KMS-11 (cell line): Measurements from ENCODE around the gene KRT78.

Experiments
- H2AFZ ChIP-seq: fragments of 200-600 bp; sonication (generic); 2 replicates; pipeline ENCODE4 v1.6.1; 2016; ENCODE audit warnings: antibody characterized with exemption, mixed run types, low read depth
- H3K27ac ChIP-seq: fragments of 200-600 bp; sonication (generic); 2 replicates; pipeline ENCODE4 v1.6.1; 2016; ENCODE audit warnings: mild to moderate bottlenecking, mixed run types
- H3K27me3 ChIP-seq: fragments of 200-600 bp; sonication (generic); 2 replicates; pipeline ENCODE4 v1.6.1; 2017; ENCODE audit warnings: mild to moderate bottlenecking, low read depth, mixed run types, moderate library complexity; ENCODE audit not compliant: insufficient read depth
- H3K36me3 ChIP-seq: fragments of 200-600 bp; sonication (generic); 2 replicates; pipeline ENCODE4 v1.6.1; 2017; ENCODE audit warnings: mild to moderate bottlenecking, mixed run types; ENCODE audit not compliant: insufficient read depth
- H3K4me1 ChIP-seq: fragments of 200-600 bp; sonication (generic); 2 replicates; pipeline ENCODE4 v1.6.1; 2016; ENCODE audit warnings: mild to moderate bottlenecking, low read depth, mixed run types; ENCODE audit not compliant: poor library complexity, severe bottlenecking
- H3K4me2 ChIP-seq: fragments of 200-600 bp; sonication (generic); 2 replicates; pipeline ENCODE4 v1.7.0; 2016; ENCODE audit warnings: mild to moderate bottlenecking, mixed run types
- H3K4me3 ChIP-seq: fragments of 200-600 bp; sonication (generic); IDR thresholded peaks from 2 replicates; pipeline ENCODE4 v1.6.1; 2017; ENCODE audit warnings: low read depth, low read length, mixed read lengths; ENCODE audit not compliant: insufficient read depth
- H3K79me2 ChIP-seq: fragments of 200-600 bp; sonication (generic); 2 replicates; pipeline ENCODE4 v1.6.1; 2016; ENCODE audit warnings: low read depth, mixed run types; ENCODE audit not compliant: insufficient read depth
- H3K9ac ChIP-seq: fragments of 200-600 bp; sonication (generic); 2 replicates; pipeline ENCODE4 v1.6.1; 2016; ENCODE audit warnings: mild to moderate bottlenecking, mixed run types
- H4K20me1 ChIP-seq: fragments of 200-600 bp; sonication (generic); 2 replicates; pipeline ENCODE4 v1.6.1; 2016; ENCODE audit warnings: mild to moderate bottlenecking, mixed run types; ENCODE audit not compliant: insufficient read depth
- TF ChIP-seq, protein P1 (sequence below): fragments of 200-600 bp; sonication (generic); conservative IDR thresholded peaks from 2 replicates; pipeline ENCODE4 v1.6.1; 2017; ENCODE audit warnings: low read depth, mild to moderate bottlenecking, antibody characterized with exemption, low read length, moderate library complexity, mixed read lengths

KRT78 gene

DNA sequence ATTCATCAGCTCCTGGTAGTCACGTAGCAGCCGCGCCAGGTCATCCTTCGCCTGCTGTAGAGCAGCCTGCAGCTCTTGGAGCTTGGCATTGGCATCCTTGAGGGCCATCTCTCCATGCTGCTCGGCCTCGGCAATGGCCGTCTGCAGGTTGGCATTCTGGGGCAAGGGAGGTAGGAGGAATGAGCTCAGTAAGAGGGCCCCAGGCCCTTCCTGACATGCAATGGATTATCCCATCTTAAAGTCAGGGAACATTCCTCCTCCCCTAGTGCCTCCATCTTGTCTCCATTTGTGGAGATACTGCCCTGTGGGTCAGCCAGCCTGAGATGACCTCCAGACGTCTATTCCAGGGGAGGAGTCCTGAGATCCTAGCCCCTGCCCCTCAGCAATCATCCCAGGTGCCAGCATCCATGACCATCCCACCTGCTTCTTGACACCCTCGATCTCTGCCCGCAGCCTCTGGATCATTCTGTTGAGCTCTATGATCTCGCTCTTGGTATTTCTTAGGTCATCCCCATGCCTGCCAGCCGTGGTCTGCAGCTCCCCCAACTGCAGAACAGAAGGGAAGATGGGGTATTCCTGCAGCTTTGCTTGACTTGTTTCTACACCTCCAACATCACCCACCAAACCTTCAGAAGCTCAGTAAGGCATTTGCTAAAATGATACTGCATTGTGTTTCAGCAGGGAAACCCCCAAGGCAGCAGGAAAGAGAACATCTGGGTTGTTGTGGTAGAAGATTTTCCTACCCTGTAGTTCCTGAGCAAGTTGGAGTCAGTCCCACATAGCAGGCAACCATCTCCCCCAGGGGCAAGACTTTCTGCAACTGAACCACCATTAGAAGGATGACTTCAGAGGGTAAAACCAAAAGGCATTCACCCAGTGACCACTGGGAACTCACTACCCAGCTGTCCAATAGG lies 57.3 kb downstream of the KRT78 start:
- Histone ChIP-seq H4K20me1 (no peaks in the 10 kb centered on the region), H3K4me1 (peaks cover 28% of the 10 kb centered on the region), H3K27ac (no peak overlapping the region), H3K4me2 (no peak overlapping the region; the same call in 1 of the 2 replicates), H3K27me3 (peaks cover 8% of the 10 kb centered on the region), H3K36me3 (no peaks in the 10 kb centered on the region), H3K9ac (no peak overlapping the region), H2AFZ (no peak overlapping the region), H3K79me2 (no peaks in the 10 kb centered on the region), H3K4me3 (no peak overlapping the region)
- TF ChIP-seq, protein P1, sequence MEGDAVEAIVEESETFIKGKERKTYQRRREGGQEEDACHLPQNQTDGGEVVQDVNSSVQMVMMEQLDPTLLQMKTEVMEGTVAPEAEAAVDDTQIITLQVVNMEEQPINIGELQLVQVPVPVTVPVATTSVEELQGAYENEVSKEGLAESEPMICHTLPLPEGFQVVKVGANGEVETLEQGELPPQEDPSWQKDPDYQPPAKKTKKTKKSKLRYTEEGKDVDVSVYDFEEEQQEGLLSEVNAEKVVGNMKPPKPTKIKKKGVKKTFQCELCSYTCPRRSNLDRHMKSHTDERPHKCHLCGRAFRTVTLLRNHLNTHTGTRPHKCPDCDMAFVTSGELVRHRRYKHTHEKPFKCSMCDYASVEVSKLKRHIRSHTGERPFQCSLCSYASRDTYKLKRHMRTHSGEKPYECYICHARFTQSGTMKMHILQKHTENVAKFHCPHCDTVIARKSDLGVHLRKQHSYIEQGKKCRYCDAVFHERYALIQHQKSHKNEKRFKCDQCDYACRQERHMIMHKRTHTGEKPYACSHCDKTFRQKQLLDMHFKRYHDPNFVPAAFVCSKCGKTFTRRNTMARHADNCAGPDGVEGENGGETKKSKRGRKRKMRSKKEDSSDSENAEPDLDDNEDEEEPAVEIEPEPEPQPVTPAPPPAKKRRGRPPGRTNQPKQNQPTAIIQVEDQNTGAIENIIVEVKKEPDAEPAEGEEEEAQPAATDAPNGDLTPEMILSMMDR: no peak

DNA sequence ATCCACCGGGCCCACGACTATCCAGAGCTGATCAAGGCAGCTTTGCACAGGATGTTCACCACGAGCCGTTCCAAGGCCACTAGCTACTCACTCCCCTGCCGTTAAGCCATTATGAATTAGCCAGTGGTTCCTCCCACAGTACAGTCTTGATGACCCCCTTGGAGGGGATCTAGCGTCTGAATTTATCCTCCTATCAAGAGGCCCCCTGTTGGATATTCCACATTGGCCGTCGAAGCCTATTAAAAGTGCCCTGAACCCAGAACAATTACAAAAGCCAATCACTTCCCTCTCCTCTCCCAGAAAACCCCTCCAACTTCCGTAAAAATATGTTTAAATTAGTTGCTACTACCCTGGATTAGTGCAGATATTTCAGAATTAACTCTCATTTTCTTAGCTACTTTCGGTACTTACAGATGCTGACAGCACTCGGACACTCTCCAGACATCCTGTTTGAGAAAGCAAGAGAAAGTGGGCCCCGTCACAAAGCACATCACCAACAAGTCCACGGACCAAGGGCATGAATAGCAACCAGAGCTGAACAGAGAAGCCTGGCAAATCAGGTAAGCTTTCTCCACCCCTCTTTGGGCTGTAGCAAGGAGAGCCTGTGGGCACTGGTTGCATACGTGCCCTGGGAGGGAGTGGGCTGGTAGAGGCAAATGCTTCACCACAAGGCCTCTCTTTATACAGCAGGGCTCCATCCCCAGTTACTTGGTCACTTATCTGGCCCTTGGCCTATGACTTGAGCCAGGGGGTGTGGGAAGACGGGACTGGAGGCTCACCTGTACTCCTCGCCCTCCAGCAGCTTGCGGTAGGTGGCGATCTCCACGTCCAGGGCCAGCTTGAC lies 58.1 kb downstream of the KRT78 start:
- H3K27me3 ChIP-seq: peaks cover 8% of the 10 kb centered on the region

DNA sequence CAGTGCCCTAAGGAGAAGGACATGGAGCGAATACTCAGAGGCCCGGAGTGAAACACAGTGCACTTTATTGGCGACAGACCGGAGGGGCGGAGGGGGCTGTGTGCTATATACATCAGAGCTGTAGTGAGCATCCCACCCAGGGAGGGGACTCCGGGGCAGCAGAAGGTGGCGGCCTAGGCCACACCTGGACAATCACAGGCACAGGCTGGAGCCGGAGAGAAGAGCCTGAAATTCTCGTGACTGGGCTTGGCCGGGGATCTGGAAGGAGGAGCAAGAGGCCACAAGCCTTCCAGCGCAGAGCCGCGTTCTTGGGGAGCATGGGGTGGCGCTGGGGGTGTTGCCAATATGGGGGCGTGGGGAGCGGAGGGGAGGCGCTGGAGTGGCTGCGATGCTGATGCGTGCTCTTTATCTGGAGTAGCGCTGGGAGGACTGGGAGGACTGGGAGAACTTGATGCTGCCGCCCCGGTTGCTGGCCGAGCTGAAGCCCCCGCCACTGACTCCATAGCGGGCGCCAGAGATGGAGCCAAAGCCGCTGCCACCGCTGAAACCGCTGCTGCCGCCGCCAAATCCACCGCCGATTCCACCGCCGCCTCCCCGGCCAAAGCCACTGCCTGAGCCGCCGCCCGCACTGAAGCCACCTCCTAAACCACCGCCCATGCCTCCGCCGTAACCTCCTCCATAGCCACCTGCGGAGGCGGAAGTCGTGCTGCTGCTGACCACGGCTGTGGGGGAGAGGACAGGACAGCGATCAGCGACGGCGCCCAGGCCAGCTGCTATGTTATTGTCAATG lies 59.0 kb downstream of the KRT78 start:
- Histone ChIP-seq H3K9ac (no peak overlapping the region), H2AFZ (no peak overlapping the region), H3K27me3 (peaks cover 8% of the 10 kb centered on the region), H4K20me1 (no peaks in the 10 kb centered on the region), H3K36me3 (no peaks in the 10 kb centered on the region), H3K79me2 (no peaks in the 10 kb centered on the region), H3K4me3 (no peak overlapping the region), H3K4me1 (peaks cover 28% of the 10 kb centered on the region), H3K27ac (no peak overlapping the region), H3K4me2 (no peak overlapping the region)
- TF ChIP-seq, protein P1: no peak

More for the DNA sequence above, 58.1 kb downstream of the KRT78 start:
- no peaks in the 10 kb centered on the region for H3K79me2 ChIP-seq
- no peak overlapping the region for H3K27ac ChIP-seq
- H3K4me1 ChIP-seq: peaks cover 28% of the 10 kb centered on the region
- TF ChIP-seq, protein P1: no peak
- no peaks in the 10 kb centered on the region for H4K20me1 ChIP-seq
- H2AFZ ChIP-seq: no peak overlapping the region
- no peak overlapping the region for H3K4me2 ChIP-seq
- H3K4me3 ChIP-seq: no peak overlapping the region
- H3K36me3 ChIP-seq: no peaks in the 10 kb centered on the region
- H3K9ac ChIP-seq: no peak overlapping the region

DNA sequence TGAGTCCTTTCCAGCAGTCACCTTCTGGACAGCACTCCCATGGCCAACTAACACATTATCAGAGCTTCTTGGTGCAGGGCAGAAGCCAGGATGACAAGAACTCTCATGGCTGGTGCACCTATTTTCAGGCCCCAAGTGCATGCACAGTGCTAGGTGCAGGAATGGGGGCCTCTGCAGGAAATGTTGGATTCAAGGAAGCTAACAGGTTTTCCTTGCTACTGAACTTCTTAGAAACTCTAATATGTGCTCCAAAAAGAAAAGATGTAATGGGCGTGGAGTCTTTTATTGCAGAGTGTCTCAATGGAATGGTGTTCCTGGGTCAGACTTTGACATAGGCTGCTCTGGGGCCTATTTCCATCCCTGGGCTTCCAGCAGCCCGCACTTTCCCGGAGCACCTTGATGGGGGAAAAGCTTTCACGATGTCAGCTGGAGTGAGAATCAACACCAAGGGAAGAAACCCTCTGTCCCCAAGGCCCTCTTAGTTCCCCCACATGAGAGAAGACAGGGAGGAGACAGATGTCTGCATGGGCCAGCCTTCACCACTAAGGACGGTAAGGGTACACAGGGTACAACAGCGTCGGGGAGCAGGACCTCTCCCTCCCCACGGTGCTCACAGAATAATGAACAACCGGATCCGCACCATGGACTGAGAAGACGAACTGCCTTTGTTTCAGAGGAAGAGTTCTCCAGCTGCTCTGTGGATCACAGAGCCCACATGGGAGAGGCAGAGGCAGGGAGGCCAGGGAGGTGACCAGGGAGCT lies 59.7 kb downstream of the KRT78 start:
- no peak overlapping the region for H3K4me3 ChIP-seq
- H2AFZ ChIP-seq: no peak overlapping the region
- peaks cover 22% of the 10 kb centered on the region for H3K4me1 ChIP-seq
- TF ChIP-seq, protein P1: no peak
- H3K27me3 ChIP-seq: peaks cover 8% of the 10 kb centered on the region
- no peak overlapping the region for H3K9ac ChIP-seq
- H3K4me2 ChIP-seq: no peak overlapping the region
- no peaks in the 10 kb centered on the region for H3K36me3 ChIP-seq
- H3K27ac ChIP-seq: no peak overlapping the region
- no peaks in the 10 kb centered on the region for H3K79me2 ChIP-seq
- H4K20me1 ChIP-seq: no peaks in the 10 kb centered on the region
